Right lobe of liver (tissue), 6 donors: ENCODE measurements around the gene LCN10. TPM values are rescaled to one million over a fixed set of nuclear protein-coding genes. Genes with fewer than 3 reads are reported as not detected.
"Not testable (repeated sequence)": the region's sequence is repeated elsewhere in the genome, so short reads cannot be mapped to it uniquely, and the experiment has no call there.

Experiments
- ATAC-seq, 4 donors: fragments of 200-7000 bp; cut with Tn5 transposase; one replicate each; pipeline ENCODE4 v1.9.1; 2020; ENCODE audit warnings: mild to moderate bottlenecking in 4 of 4, moderate library complexity in 4 of 4
- DNase-seq, 3 donors: peaks; one replicate each; pipeline ENCODE4 v3.0.0-alpha.2; 2020
- H3K27ac ChIP-seq, 3 donors: fragments of 200-600 bp; one replicate each; pipeline ENCODE4 v1.8.0; 2022
- H3K27me3 ChIP-seq, 2 donors: fragments of 200-600 bp; one replicate each; pipeline ENCODE4 v1.8.0; 2022
- H3K36me3 ChIP-seq, 4 donors: fragments of 200-600 bp; sonication (generic) in 1 of 4; one replicate each; pipeline versions ENCODE4 v1.5.1 to v1.8.0; 2017 to 2022; ENCODE audit warnings: control low read depth in 1 of 4
- H3K4me1 ChIP-seq, 4 donors: fragments of 200-600 bp; sonication (generic) in 1 of 4; one replicate each; pipeline versions ENCODE4 v1.5.1 to v1.8.0; 2017 to 2022; ENCODE audit warnings: control low read depth in 1 of 4
- H3K4me3 ChIP-seq, 3 donors: fragments of 200-600 bp; one replicate each; pipeline ENCODE4 v1.8.0; 2022
- H3K9me3 ChIP-seq, 4 donors: fragments of 200-600 bp; sonication (generic) in 1 of 4; one replicate each; pipeline versions ENCODE4 v1.5.1 to v1.8.0; 2017 to 2022; ENCODE audit warnings: control low read depth in 1 of 4
- CTCF ChIP-seq, 4 donors: fragments of 200-600 bp in 3 of 4; fragments of 450-650 bp in 1 of 4; IDR thresholded peaks; one replicate each; pipeline versions ENCODE4 v1.5.1 to v1.8.0; 2016 to 2022; ENCODE audit warnings: antibody characterized with exemption in 4 of 4, mild to moderate bottlenecking in 2 of 4
- POLR2A ChIP-seq: fragments of 450-650 bp; IDR thresholded peaks from one replicate; pipeline ENCODE4 v1.6.1; 2017; ENCODE audit warnings: antibody characterized with exemption, mild to moderate bottlenecking
- WGBS: methylation state at CpG from one replicate; pipeline ENCODE4 v1.1.6; 2018; ENCODE audit warnings: low coverage, low lambda C conversion rate; ENCODE audit not compliant: insufficient coverage; ENCODE audit errors: missing lambda C conversion rate; 5-methylcytosine and 5-hydroxymethylcytosine counted together
- intact Hi-C, 2 donors: fragments of 100-400 bp; cut with DNase I; formaldehyde crosslinking; loops; one replicate each; pipeline versions ENCODE4 v1.11.2 to v1.14.1; 2022
- total RNA-seq, 6 experiments: library from RNA; depleted of rRNA in 2 of 6; stranded (reverse); fragments of >200 nt in 2 of 6; fragmentation: NEBNext Ultra II Directional in 3 of 6; extraction: Animal tissue kit (Norgen Biotek cat#: 25700) in 3 of 6; gene quantifications; one replicate each; pipeline versions ENCODE4 v1.1.0 to v1.2.4, GENCODE V29; 2016 to 2023
- donor health status: DM: no; HTN: yes; CAD: no.
- donor health status: DM: no; HTN: no; CAD: no.
- donor health status: DM: no; HTN: no; CAD: no.
- donor health status: DM: no; HTN: yes; CAD: no.
- donor health status: DM: no; HTN: yes; CAD: no.

The LCN10 gene
- total RNA-seq, 6 experiments from 2014 or later: 0.23 to 0.81 (median 0.32) TPM; not detected in 2

- DNase-seq: peak in 1 of 3 donors; percentile 58
- Histone ChIP-seq H3K36me3 (no peaks in the 10 kb centered on the region), H3K27me3 (no peaks in the 10 kb centered on the region), H3K27ac (peak overlapping the region in 1 of 3 donors; percentile 22), H3K9me3 (no peaks in the 10 kb centered on the region), H3K4me3 (peak overlapping the region in 1 of 3 donors; percentile 50), H3K4me1 (peaks cover 0 to 12% (median 2%) of the 10 kb centered on the region in 4 donors)
- ATAC-seq: no peak
- WGBS: no CpG with 5 or more reads among the region's 8 CpGs
- intact Hi-C loops: no loop called here
- no peak for TF ChIP-seq CTCF (IDR thresholded peaks at IDR 0.05)
- no peak for TF ChIP-seq POLR2A
Observed at GRCh38 chr9:136713550-136713949, 29.2 kb downstream of the LCN10 start.

GRCh38 chr9:136712690-136713544 lies 29.8 kb downstream of the LCN10 start:
- intact Hi-C loops: no loop called here
- 1% methylated on average over 22 of the region's 56 CpGs for WGBS
- TF ChIP-seq CTCF (IDR thresholded peaks at IDR 0.05) (no peak), POLR2A (no peak)
- H3K4me3 ChIP-seq: peak overlapping the region; percentile 42 to 50 (median 44)
- H3K27me3 ChIP-seq: no peaks in the 10 kb centered on the region
- no peaks in the 10 kb centered on the region for H3K9me3 ChIP-seq
- ATAC-seq: peak in 2 of 4 donors; percentile 1 to 23
- H3K27ac ChIP-seq: peak overlapping the region in 1 of 3 donors; percentile 29
- DNase-seq: peak in 1 of 3 donors; percentile 56
- peaks cover 0 to 12% (median 2%) of the 10 kb centered on the region in 4 donors for H3K4me1 ChIP-seq
- H3K36me3 ChIP-seq: no peaks in the 10 kb centered on the region

- Histone ChIP-seq H3K4me3 (peak within 1 kb of the TSS; percentile 42 to 50 (median 44)), H3K27me3 (no peaks in the 10 kb centered on the region), H3K9me3 (no peaks in the 10 kb centered on the region), H3K36me3 (no peaks in the 10 kb centered on the region), H3K27ac (peak within 1 kb of the TSS in 2 of 3 donors; percentile 3 to 29), H3K4me1 (peaks cover 0 to 12% (median 2%) of the 10 kb centered on the region in 4 donors)
- DNase-seq (peak in 1 of 3 donors; percentile 60), ATAC-seq (peak in 3 of 4 donors; percentile 5 to 7 (median 6))
- intact Hi-C loops: no loop called here
- TF ChIP-seq CTCF (IDR thresholded peaks at IDR 0.05) (no peak), POLR2A (no peak)
- 34% methylated on average over 20 of the region's 119 CpGs for WGBS
Observed at GRCh38 chr9:136711751-136712689, 30.7 kb downstream of the LCN10 start, which contains the start of gene DIPK1B. Gene DIPK1B (plus strand): TSS chr9:136712572. CDS start chr9:136712666, 94 bp downstream.

GRCh38 chr9:136711219-136711648 lies 31.5 kb downstream of the LCN10 start:
- H3K36me3 ChIP-seq, intact Hi-C loops, DNase-seq, ATAC-seq, H3K4me3 ChIP-seq, H3K27me3 ChIP-seq, H3K9me3 ChIP-seq: not testable (repeated sequence)
- 30% methylated on average over 2 of the region's 4 CpGs for WGBS
- Histone ChIP-seq H3K4me1 (peaks cover 0 to 12% (median 2%) of the 10 kb centered on the region in 4 donors), H3K27ac (peak overlapping the region in 1 of 3 donors; percentile 3)
